Middle frontal gyrus (tissue), 1 donor: ENCODE data around the gene DCTN2.

ENCODE experiments used
- DNase-seq: peaks from one replicate; pipeline ENCODE4 v3.0.0-alpha.2; 2015; ENCODE audit warnings: low spot score; ENCODE audit errors: extremely low spot score

Gene DCTN2

DNA sequence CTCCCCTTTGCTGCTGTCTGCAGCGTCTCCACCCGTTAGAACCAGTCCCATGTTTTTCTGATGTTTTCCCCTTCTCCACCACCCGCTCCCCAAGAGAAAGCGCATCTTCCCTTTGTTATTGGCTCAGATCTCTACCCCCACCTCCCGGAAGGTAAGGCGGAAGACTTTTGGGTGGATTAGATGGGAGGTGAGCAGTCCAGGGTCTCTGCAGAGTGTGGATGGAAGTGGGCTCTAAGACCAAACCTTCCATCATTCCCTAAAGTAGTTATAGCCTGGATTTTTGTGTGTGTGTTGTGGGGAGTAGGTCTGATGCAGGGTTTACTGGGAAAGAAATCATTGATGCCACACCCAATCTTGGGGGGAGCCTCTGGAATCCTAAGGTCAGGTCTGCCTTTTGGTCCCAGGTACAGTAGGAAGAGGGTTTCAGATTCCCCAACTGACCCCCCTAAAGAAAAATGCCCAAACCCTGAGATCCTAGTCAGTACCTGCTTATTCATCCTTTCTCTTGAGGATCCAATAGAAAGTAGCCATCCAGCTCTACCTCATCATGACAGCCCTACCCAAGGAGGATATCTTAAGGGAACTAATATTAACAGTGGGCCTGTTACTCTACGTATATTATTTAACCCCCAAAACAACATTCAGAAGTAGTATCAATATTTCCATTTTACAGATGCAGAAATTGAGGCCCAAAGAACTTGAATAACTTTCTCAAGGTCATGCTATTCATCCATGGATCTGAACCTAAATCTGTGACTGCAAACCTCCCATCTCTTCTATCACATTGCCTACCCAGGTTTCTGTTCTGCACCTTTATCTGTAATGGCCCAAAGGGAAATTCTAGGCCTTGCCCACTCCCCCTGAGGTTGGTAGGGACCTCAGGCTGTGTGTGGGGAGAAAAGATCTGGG, 3.9 kb upstream of the DCTN2 start:
- no peak for DNase-seq

DNA sequence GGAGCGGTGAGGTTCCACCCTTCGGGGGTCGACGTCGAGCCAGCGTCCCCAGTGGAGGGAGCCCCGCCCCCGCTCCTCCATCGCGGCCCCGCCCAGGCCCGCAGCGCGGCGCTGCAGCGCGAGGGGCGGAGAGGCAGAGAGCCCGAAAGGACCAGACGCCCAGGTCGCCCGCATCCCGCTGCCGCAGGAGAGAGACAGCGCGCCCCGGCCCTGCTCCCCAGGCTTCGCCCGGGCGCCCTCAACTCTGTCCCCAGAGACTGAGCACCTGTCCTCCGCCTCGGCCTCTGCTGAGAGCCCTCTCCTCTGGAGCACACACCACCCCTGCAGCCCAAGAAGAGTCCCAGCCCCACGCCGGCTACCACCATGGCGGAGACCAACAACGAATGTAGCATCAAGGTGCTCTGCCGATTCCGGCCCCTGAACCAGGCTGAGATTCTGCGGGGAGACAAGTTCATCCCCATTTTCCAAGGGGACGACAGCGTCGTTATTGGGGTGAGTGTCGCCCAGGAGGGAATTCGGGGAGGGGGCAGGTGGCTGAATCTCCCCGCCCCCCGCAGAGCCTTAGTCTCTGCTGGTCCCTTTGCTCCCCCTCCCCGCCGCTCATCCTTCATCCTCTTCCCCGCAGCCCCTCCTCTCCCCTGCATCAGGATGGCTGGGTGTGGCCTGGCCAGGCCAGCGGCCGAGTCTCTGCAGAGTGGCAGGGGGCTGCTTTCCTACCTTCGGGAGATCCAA, 3.1 kb upstream of the DCTN2 start, which contains the start of gene KIF5A:
Gene KIF5A, plus strand, starts transcription at position 136 of the 732 bp plus-strand sequence. Its CDS starts 228 bp downstream, at position 364.
- peak; percentile 42 for DNase-seq

DNA sequence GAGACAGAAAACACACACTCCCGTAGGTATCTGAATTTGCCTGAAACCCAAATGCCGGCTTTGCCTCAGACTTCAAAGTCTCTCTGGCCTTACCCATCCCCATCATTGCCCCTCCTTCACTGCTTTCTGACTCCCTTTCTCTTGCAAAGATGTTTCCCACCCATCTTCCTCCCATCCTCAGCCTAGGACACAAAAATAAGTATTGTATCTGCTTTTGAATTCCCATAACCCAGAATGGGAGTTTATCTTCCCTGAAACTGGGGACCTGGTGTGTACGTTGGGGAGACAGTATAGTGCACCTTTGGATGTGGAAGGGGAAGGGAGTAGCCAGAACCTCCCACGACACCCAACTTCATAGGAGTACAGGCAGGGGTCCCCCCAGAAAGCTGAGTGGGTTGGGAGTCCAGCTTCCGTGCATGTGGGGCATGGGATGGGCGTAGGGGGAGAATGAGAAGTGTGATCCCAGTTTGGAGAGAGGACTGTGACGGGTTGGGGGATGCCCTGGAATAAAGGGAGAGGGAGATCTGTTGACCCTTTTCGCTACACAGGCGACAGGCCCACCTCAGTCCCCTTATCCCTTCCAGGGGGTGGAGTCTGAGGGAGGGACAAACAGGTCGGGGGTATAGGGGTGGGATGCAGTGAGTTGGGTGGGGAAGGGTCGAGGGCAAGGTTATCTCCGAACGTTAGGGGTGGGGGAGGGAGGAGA, 2.4 kb upstream of the DCTN2 start:
- no peak for DNase-seq

DNA sequence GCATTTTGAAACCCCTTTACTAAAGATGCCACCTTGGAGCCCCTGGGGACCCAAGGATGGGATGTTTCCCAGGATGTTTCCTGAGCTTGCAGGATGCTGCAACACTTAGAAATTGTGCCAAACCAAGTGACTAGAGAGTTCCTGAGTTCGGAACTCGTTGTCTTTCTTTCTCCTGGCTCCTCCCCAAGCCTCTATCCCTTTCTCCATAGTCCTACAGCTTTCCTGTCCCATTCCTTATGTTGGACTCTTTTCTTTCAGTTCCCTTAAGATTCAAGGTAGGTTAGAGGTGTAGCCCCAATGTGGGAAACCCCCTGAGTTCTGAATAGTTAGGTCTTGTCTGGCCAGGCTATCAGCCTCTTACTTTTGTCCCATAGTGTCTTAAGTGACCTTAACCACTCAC, 1.5 kb upstream of the DCTN2 start:
- DNase-seq, result no peak

DNA sequence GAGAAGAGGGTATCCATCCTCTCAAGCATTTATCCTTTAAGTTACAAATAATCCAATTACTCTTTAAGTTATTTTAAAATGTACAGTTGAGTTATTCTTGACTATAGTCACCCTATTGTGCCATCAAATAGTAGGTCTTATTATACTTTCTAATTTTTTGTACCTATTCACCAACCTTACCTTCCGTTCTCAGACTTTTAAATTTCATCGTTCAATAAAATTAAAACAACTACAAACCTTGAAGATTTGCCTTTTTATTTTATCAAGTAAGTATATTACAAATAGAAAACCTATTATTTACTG, 972 bp upstream of the DCTN2 start:
- DNase-seq, result no peak

DNA sequence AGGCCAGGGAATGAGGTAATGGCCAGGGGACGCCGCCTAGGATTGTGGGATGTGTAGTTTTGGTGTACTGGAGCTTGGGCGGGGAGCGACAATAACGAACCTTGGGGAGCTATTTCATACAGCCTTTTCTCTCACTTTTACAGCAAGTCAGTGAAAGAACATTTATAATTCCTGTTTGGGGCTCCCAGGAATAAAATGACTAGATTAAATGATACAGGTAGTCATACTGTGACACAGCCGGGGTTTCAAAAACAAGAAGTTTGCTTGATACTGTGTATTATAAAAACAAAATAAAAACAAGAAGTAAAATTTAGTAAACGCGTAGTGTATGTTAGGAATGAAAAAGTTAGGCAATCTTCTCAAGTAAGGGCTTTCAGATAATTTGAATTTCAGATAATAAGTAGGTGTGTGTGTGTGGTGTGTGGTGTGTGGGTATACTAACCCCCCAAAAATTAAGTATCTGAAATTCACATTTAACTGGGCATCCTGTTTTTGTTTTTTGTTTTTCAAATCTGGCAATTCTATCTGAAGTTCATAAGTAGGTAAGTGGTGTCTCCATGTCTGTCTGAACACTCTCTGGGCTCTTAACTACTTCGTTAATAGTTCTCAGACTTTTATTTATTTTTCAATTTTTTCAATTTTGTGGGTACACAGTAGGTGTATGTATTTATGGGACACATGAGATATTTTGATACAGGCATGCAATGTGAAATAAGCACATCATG, 458 bp upstream of the DCTN2 start:
- no peak for DNase-seq

DNA sequence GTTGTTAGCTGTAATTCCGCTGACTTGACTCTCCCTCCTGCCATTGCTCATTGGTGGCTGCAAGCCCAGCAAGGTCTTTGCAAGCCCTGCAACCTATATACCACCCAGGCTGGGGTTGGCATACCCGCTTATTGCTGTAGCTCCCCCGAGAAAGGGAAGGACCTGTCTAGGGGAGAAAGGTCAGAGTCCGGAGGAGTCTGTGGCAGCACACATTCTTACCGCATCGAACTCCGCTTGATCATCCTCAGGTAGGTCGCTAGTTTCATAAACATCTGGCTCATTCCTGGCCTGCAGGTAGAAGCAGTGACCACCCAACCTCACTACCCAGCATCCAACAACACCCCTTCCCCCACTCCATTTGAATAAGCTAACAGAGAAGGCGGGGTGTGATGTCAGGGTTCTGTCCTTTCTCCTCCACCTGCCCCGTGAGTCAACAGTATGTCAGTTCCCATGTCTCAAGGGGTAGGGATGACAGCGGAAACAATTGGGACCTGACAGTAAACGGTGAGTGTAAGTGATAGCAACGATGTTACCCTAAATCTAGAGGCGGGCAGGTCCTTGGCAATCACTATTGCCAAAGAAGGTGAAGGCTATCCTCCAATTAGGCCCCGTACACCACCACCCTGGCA, 1.1 kb downstream of the DCTN2 start:
- no peak for DNase-seq

DNA sequence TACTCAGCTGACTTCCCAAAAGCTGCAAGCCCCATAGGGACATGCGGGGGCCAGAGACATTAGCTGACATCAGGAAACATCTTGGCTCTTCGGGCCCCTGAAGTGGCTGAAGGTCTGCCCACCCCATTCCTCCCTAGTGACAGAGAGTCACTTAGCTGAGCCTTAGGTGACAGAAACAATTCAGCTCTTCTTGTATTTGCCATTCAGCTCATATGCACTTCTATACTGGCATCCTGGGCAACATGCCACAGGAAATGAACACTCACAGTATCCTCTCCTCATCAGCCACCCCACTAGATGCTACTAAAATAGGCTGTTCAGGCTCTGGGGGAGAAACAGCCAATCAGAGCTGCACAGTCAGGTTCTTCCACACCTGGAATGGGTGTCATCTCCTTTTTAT, 3.4 kb downstream of the DCTN2 start:
- DNase-seq, result peak; percentile 42

DNA sequence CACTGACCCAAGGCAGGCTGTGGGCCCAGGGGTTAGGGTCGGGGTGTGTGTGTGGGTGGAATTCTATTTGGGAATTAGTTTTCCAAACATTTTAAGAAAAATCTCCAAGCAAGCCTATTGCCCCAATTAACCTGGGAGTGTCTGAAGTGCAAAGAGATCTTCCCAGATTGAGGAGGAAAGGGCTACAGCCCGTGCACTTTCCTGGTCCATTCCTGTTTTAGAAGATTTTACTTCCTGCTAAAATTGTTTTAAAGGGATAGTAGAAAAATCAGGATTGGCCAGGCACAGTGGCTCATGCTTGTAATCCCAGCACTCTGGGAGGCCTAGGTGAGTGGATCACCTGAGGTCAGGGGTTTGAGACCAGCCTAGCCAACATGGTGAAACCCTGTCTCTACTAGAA, 5.3 kb downstream of the DCTN2 start:
- DNase-seq, result no peak

DNA sequence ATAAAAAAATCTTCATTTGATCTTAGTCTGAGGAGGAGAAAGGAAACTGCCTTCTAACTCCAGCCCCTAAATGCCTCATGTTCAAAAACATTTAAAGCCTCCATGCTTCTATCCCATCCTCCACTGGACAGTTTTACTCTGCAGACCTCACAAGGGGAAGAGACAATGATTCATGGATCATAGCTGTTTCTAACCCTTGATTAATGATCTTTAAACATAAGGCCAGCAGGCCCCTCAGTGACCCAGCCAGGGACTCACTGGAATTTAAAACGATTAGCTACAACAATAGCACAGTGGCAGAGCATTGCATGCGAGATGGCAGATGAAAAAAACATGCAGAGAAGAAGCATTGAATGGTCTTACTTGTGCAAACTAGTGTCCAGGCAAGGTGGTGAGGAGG, 6.0 kb downstream of the DCTN2 start:
- DNase-seq, result no peak

DNA sequence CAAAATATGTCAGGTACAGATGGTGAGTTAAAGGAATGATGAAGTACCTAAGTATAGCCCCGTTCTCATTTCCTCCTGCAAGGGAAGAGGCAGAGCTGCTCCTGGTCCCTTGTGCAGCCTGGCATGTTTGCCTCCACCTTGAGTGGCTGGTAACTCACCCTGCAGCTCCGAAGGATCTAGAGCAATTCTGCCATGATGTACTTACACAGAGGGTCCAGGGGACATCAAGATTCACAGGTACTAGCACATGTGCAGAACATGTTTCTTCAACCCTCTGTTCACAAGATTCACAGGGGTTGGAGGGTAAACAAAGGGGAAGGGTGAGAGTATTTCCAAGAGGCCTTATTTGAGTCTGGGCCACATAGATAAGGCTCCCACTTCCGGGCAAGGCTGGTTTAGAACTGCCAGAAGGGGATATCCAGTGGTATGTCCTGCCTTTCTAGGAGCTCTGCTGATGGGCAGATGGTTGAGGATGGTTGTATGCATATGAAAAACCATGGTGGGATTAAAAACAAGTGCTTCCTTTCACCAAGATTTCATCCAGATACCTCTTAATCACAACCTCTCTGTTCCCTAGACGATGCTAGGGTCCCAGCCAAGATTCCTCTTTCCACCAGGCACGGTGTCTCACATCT, 7.7 kb downstream of the DCTN2 start:
- DNase-seq, result no peak

DNA sequence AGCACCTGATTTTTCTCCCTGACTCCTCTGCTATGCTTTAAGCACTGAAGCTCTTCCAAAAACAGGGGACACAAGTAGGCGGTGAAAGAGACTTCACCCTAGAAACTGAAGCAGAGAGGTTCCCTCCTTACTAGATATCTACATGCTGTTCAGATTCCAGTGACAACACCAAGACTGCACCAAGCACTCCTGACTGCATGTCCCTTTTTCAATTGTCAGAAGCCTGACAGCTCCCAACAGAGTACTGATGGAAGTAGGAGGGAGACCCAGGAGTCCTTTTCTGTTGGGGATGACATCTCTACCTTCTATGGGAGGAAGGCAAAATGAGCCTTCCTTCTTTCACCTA, 10.4 kb downstream of the DCTN2 start:
- no peak for DNase-seq

DNA sequence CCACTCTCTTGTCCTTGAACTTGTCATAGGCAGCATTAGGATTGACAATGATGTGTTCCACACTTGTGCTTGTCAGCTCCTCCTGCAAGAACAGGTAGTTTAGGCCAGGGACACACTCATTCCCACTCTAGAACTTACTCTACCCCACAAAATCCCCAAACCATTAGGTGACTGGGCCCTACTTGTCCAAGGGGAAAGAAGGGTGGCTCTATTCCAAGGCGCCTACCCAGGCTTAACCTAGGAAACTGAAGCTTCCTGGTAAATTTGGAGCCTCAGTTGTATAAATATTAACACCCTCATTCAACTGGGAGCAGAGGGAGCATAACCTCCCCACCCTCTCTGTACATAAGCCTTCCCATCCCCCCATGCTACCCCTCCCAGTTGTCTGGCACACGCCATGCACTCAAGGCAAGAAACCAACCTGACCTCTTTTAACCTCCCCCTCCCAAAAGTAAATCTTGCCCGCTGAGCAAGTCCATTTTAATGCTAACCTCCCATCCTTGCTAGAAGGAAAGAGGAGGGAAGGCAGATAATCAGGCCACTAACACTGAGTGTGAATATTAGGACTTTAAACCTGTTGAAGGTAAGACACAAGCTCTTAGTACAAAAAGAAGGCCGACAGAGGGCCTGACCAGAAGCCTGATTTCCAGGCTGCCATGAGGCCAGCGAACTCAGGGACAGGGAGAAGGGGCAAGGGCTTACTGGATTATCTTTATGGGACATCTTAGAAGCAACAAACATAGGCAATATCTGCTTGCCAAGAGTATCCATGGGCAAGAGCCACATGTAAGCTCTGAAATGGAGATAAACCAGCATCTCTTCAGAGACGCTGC, 11.0 kb downstream of the DCTN2 start:
- no peak for DNase-seq

DNA sequence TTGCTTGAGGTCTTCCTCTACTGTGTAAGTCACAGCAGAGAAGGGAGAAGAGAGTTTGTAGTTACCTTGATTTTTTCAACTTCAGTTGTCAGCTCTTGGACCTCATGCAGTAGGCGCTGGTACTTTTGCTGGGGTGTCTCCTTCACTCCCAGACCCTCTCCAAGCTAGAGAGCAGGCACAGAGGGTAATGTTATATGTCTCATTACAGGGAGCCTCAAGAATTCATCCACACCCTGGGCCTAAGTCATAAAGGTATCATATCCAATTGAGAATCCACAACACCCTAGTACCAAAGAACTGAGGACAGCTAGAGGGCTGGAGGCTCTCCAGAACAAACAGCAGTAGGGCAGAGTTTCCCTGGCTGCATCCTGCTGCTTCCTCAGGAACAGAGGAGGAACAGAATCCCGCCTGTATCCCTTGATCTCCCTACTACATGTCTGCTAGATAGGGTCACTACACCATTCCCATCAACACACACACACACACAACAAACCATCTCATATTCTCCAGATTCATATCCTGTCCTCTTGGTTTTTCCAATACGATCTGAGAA, 11.9 kb downstream of the DCTN2 start:
- DNase-seq, result no peak

DNA sequence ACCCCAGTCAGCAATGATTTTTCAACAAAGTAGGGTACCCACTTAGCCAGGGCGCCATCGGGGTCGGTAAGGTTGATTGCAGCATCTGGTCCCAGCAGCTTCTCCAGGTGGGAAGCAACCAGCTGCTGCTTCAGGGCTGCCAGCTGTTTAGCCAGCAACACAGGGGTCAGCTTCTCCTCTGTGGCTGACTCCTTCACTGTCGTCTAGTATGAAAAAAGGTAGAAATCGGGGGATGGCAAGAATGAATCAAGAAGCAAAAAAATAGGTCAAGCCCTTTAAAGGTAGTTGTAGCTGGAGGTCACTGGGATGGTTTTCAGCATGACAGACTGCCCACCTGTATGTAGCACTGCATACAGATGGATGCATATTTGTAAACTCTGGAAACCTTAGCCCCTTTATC, 12.7 kb downstream of the DCTN2 start:
- no peak for DNase-seq

DNA sequence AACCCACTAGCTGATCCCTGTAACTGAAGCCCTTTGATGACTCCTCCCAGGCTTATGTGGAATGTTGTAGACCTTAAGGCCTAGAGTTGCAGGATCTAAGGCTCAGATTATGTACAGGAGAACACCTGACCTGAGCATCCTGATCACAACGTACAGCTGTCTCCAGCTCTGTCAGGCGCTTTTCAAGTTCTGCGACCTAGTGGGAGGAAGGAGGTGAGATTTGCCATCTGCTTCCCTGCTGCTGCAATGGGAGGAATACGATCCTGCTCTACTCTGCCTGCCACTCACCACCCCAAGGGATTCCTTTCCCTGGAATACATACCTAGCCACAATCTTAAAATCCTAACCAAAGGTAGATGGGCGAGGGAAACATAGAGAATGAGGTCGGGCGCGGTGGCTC, 13.9 kb downstream of the DCTN2 start:
- DNase-seq, result no peak

DNA sequence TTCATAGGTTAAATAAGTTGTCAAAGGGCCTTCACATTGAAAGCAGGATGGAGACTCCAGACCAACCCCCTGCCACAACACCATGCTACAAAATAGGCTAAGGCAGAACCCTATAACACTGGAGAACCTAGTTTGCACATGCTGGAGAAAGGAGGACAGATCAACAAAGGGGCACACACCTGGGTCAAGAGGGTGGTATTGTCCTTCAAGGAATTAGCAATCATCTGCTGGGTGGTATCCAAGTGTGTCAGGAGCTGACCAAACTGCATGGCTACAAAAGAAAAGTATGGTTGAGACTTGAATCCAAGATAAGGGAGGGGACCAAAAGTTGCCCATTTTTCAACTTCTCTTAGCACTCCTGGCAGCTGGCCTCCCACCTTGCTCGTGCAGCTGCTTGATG, 15.2 kb downstream of the DCTN2 start:
- DNase-seq, result no peak

DNA sequence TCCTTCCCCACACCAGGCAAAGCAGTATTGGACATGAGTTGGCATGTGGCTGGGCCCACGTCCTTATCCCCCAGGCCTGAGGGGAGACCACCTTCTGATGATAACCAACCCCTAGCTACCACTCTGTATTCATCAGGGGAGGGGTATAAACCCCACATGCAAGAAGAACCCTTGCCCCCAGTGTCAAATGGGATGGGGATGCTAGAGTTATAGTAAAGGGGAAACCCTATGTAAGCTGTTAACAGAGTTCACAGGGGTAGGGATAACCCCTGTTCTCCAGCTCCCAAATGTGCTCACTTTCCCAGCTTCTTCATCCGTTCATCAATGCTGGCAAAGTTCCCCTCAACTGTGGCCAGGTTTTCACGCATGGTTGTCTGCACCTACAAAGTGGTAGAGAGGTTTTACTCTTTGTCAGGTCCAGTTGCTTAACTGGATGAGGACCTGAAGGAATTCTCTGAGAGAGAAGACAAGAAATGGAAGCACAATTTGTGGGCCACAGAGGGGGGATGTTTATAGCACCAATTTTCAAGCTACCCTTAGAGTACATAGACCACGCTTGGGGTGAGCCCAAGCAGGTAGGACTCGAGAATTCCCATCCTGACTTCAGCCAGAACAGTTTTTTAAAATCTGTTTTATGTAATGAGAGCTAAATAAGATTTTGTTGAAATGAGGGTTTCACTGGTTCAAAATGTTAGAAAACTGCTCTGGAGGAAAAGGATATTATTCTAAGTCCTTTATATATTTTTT, 16.4 kb downstream of the DCTN2 start:
- no peak for DNase-seq

DNA sequence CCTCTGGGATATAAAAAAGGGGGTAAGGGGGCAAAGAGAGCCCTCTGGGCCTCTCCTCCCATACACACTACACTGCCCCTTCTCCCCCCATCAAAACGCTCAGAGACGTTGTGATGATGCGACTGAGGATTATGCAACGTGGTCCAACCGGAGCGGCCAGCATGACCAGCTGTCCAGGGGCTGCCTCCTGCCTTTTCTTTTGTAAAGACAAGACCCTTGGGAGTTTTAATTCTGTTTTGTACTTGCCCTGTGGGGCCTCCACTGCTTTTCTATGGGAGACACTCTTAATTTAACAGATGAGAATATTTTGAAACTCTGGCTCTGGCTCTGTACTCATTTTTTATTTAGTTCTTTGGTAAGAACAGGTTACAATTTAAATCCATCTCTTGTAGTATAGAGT, 17.2 kb downstream of the DCTN2 start:
- no peak for DNase-seq
